Measurements from ENCODE around the gene ACR. TPM values are rescaled to one million over a fixed set of nuclear protein-coding genes. Genes with fewer than 3 reads are reported as not detected.

The ACR gene
- total and polyA plus RNA-seq, 2 of the 8 experiments (the other 6 are each of a cell fraction or from before 2014, with no cell fraction given) = 0.56 TPM; not detected in 1

DNA sequence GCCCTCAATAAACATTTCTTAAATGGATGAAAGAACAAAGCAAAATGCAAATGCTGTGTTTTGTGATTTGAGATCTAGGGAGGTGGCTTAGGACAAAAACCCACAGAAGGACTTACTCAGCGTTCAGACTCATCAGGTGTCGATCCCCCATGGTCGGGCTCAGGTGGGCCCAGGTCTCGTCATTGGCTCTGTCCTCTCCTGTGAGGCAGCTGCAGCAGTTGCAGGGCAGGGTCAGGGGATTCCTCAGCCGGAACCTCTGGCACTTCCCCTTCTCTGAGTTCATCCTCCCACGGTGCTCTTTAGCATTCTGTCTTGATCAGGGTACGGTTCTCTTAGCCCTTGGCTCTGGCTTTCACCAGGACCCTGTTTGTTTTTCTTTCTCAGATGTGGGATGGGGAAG lies 14.0 kb upstream of the ACR start:
- WGBS, 2 experiments (ENCODE audit: extremely low coverage in 1 of 2, insufficient coverage in 1 of 2, insufficient read length in 1 of 2, insufficient replicate concordance in 2 of 2, low coverage in 1 of 2, low lambda C conversion rate in 2 of 2, missing lambda C conversion rate in 1 of 2) = 74% methylated on average over 6 of the region's 7 CpGs; no CpG with 5 or more reads in 1 of the 2 experiments
- ChIA-PET CTCF (ENCODE audit: partially characterized antibody) (interaction anchor here (1.3 to 1.7 kb wide), 2 partner anchors 17 to 51 kb away, joined by 3 to 5 read pairs; no protein-coding TSS in a partner anchor), POLR2A (ENCODE audit: partially characterized antibody) (no interaction called here)
- Histone ChIP-seq H3K4me3 (ENCODE audit: extremely low read depth in 1 of 4, insufficient read depth in 2 of 4, low read depth in 3 of 4, low read length in 4 of 4) (no peak overlapping the region), H2BK20ac (ENCODE audit: low read length) (no peak overlapping the region), H4K5ac (ENCODE audit: insufficient read length, low read depth, low read length) (no peak overlapping the region), H3K4me2 (ENCODE audit: insufficient read depth in 1 of 2, low read depth in 2 of 2, low read length in 2 of 2) (no peak overlapping the region), H3K56ac (replicated peaks; ENCODE audit: insufficient read length, low read depth, low read length) (no peak overlapping the region), H3K9ac (replicated peaks in 1 of 4; ENCODE audit: extremely low read depth in 1 of 4, low read depth in 3 of 4, low read length in 3 of 4) (no peak overlapping the region), H3K27ac (ENCODE audit: low read depth, low read length) (no peak overlapping the region), H2BK15ac (ENCODE audit: low read length) (no peak overlapping the region), H2BK120ac (replicated peaks; ENCODE audit: low read depth, low read length) (no peak overlapping the region), H3K27me3 (replicated peaks in 1 of 4; ENCODE audit: control insufficient read depth in 3 of 4, extremely low read depth in 1 of 4, insufficient read depth in 3 of 4, low read length in 3 of 4) (peaks cover 29 to 57% (median 45%) of the 10 kb centered on the region in 4 experiments), H2BK12ac (ENCODE audit: low read depth, low read length) (no peak overlapping the region), H3K36me3 (ENCODE audit: control insufficient read depth in 2 of 4, insufficient read depth in 4 of 4, low read length in 3 of 4) (peaks cover 0 to 7% (median 2%) of the 10 kb centered on the region in 4 experiments; a peak in 3 of 8 replicates), H3K79me2 (ENCODE audit: control insufficient read depth in 1 of 2, insufficient read depth in 2 of 2, low read length in 2 of 2) (no peaks in the 10 kb centered on the region), H2AFZ (ENCODE audit: low read length) (no peak overlapping the region), H3K4ac (replicated peaks; ENCODE audit: insufficient read length, low read depth, low read length) (no peak overlapping the region), H3K79me1 (ENCODE audit: low read depth, low read length) (no peaks in the 10 kb centered on the region), H2BK5ac (ENCODE audit: low read depth, low read length) (no peak overlapping the region), H4K8ac (ENCODE audit: extremely low read depth, insufficient read depth, low read length) (no peak overlapping the region), H3K23ac (ENCODE audit: insufficient read length) (no peak overlapping the region), H3K23me2 (ENCODE audit: low read depth, low read length) (peaks cover 1% of the 10 kb centered on the region; the same call in 1 of the 2 replicates), H3K9me3 (ENCODE audit: insufficient read depth in 2 of 2, low read depth in 1 of 2, low read length in 1 of 2) (no peaks in the 10 kb centered on the region), H4K91ac (replicated peaks; ENCODE audit: insufficient read length, low read length) (no peak overlapping the region), H4K20me1 (replicated peaks in 1 of 2; ENCODE audit: control insufficient read depth in 1 of 2, insufficient read depth in 2 of 2, low read length in 2 of 2) (peaks cover 13 to 24% of the 10 kb centered on the region in 2 experiments), H3K14ac (ENCODE audit: insufficient read length) (no peak overlapping the region), H2AK5ac (ENCODE audit: low read depth, low read length) (no peak overlapping the region), H3K18ac (ENCODE audit: extremely low read depth, low read length) (no peak overlapping the region), H3K4me1 (replicated peaks in 1 of 4; ENCODE audit: control insufficient read depth in 3 of 4, insufficient read depth in 4 of 4, low read length in 3 of 4) (peaks cover 0 to 6% (median 0%) of the 10 kb centered on the region in 4 experiments; a peak in 2 of 7 replicates)
- FAIRE-seq = no peak
- no peak for DNase-seq (ENCODE audit: low read depth in 1 of 2, low spot score in 2 of 2)
- TF ChIP-seq GTF2F1 (IDR thresholded peaks at IDR 0.05; ENCODE audit: borderline replicate concordance, low read depth, low read length) (no peak), CBX5 (IDR thresholded peaks at IDR 0.05; ENCODE audit: low read depth, low read length) (no peak), PHF8 (conservative IDR thresholded peaks at IDR 0.05; ENCODE audit: low read depth, low read length) (no peak)

All from H1 (cell line).